Vagina (tissue), 2 donors: ENCODE measurements around the gene S1PR5.

ENCODE experiments used
- CTCF ChIP-seq, 3 experiments: fragments of 450-650 bp in 2 of 3; fragments of 200-600 bp in 1 of 3; sonication (generic) in 1 of 3; IDR thresholded peaks; one replicate each; pipeline ENCODE4 v1.5.1; 2017 to 2019; ENCODE audit warnings: antibody characterized with exemption in 3 of 3, mild to moderate bottlenecking in 2 of 3, moderate library complexity in 2 of 3
- POLR2A ChIP-seq, 2 donors: fragments of 450-650 bp; IDR thresholded peaks; one replicate each; pipeline ENCODE4 v1.6.1; 2017; ENCODE audit warnings: antibody characterized with exemption in 2 of 2, mild to moderate bottlenecking in 2 of 2, moderate library complexity in 2 of 2

- TF ChIP-seq CTCF (IDR thresholded peaks at IDR 0.05) (no peak), POLR2A (IDR thresholded peaks at IDR 0.05) (no peak)
Measured at GRCh38 chr19:10508036-10508435, 9.2 kb downstream of the S1PR5 start.
